Peyer's patch (tissue), 4 donors: ENCODE data around the gene HRH3. TPM values are rescaled to one million over a fixed set of nuclear protein-coding genes. Genes with fewer than 3 reads are reported as not detected.

ENCODE experiments used
- DNase-seq, 3 donors: peaks; one replicate each; pipeline ENCODE4 v3.0.0-alpha.2; 2017 to 2019
- H3K27ac ChIP-seq, 4 donors: fragments of 200-600 bp; sonication (generic); one replicate each; pipeline ENCODE4 v1.5.1; 2016 to 2019
- H3K27me3 ChIP-seq, 2 donors: fragments of 200-600 bp; sonication (generic); one replicate each; pipeline ENCODE4 v1.5.1; 2019
- H3K36me3 ChIP-seq, 3 donors: fragments of 200-600 bp; sonication (generic); one replicate each; pipeline ENCODE4 v1.5.1; 2016 to 2019
- H3K4me1 ChIP-seq, 4 donors: fragments of 200-600 bp; sonication (generic); one replicate each; pipeline ENCODE4 v1.5.1; 2016 to 2019
- H3K4me3 ChIP-seq, 4 donors: fragments of 200-600 bp; sonication (generic); 1 replicate in 3 of 4; 2 replicates in 1 of 4; pipeline ENCODE4 v1.5.1; 2016 to 2019; ENCODE audit warnings: mild to moderate bottlenecking in 1 of 4
- H3K9me3 ChIP-seq, 4 donors: fragments of 200-600 bp; sonication (generic); one replicate each; pipeline ENCODE4 v1.5.1; 2016 to 2019; ENCODE audit warnings: mild to moderate bottlenecking in 1 of 4
- POLR2A ChIP-seq, 2 donors: fragments of 450-650 bp; IDR thresholded peaks; one replicate each; pipeline ENCODE4 v1.5.1; 2017; ENCODE audit warnings: antibody characterized with exemption in 2 of 2, mild to moderate bottlenecking in 2 of 2, moderate library complexity in 2 of 2
- total RNA-seq, 4 donors: library from RNA; depleted of rRNA; stranded (reverse); fragments of >200 nt; gene quantifications; one replicate each; pipeline ENCODE4 v1.1.0, GENCODE V29; 2016
- TF ChIP-seq, protein P1 (sequence below), 6 experiments: fragments of 450-650 bp in 4 of 6; fragments of 200-600 bp in 2 of 6; sonication (generic) in 1 of 6; IDR thresholded peaks; one replicate each; pipeline ENCODE4 v1.5.1; 2017 to 2019; ENCODE audit warnings: antibody characterized with exemption in 6 of 6, mild to moderate bottlenecking in 3 of 6, moderate library complexity in 1 of 6

HRH3 gene
- total RNA-seq, 4 donors from 2014 or later, result 0.27 TPM; not detected in 3

GRCh38 chr20:62202083-62202395 lies 18.0 kb downstream of the HRH3 start:
- Histone ChIP-seq H3K27me3 (no peaks in the 10 kb centered on the region), H3K4me3 (no peak overlapping the region), H3K9me3 (no peaks in the 10 kb centered on the region), H3K36me3 (peaks cover 0 to 57% (median 0%) of the 10 kb centered on the region in 3 donors), H3K4me1 (peaks cover 0 to 19% (median 0%) of the 10 kb centered on the region in 4 donors), H3K27ac (peak overlapping the region in 1 of 4 donors; percentile 74)
- TF ChIP-seq, protein P1, sequence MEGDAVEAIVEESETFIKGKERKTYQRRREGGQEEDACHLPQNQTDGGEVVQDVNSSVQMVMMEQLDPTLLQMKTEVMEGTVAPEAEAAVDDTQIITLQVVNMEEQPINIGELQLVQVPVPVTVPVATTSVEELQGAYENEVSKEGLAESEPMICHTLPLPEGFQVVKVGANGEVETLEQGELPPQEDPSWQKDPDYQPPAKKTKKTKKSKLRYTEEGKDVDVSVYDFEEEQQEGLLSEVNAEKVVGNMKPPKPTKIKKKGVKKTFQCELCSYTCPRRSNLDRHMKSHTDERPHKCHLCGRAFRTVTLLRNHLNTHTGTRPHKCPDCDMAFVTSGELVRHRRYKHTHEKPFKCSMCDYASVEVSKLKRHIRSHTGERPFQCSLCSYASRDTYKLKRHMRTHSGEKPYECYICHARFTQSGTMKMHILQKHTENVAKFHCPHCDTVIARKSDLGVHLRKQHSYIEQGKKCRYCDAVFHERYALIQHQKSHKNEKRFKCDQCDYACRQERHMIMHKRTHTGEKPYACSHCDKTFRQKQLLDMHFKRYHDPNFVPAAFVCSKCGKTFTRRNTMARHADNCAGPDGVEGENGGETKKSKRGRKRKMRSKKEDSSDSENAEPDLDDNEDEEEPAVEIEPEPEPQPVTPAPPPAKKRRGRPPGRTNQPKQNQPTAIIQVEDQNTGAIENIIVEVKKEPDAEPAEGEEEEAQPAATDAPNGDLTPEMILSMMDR (IDR thresholded peaks at IDR 0.05), result no peak
- no peak for TF ChIP-seq POLR2A (IDR thresholded peaks at IDR 0.05)
- peak in 1 of 3 donors; percentile 20 for DNase-seq

DNA sequence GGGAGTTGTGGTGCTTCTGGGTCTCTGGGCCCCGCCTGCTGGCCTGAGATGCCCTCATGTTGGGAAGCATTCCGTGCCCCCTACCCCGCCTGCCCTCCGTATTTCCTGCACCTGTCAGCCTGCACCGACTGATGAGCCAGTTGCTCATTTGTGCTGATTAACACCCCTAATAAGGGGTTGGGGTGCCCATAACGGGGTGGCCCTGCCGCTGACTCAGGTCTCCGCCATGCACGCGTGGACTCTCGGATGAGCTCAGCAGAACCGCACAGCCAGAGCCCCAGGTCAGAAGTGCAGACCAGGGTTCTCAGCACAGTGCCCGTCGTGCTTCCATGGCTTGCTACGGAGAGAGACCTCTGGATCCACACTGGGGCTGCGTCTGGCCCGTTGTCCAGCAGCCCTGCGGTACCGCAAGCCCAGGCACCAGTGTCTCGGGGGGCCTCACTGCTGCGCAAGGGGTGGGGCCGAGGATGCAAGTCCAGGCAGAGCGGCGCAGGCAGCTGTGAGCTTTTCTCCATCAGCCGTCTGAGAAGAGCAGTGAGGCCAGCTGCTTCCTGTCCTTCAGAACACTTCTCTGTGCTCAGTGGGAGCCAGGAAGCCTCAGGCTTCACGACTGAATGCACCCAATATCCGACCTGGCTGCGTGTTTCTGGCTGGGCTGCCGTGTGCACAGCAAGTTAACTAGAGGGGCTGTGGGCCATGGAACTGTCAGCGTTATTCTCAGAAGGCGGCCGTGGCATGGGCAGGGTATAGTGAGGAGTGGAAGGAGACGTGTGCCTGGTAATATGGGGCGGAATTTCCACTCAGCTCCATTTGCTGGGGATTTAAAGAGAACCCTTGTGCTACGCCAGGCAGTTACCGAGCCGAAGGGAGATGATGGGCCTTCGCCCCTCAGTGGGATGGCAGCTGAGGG lies 18.6 kb downstream of the HRH3 start:
- Histone ChIP-seq H3K9me3 (no peaks in the 10 kb centered on the region), H3K27me3 (no peaks in the 10 kb centered on the region), H3K36me3 (peaks cover 0 to 63% (median 0%) of the 10 kb centered on the region in 3 donors), H3K4me1 (peaks cover 0 to 19% (median 0%) of the 10 kb centered on the region in 4 donors), H3K27ac (peak overlapping the region in 1 of 4 donors; percentile 74), H3K4me3 (peak overlapping the region in 1 of 4 donors; percentile 15)
- peak; percentile 36 to 82 (median 75) for DNase-seq
- TF ChIP-seq POLR2A (IDR thresholded peaks at IDR 0.05), result no peak
- TF ChIP-seq, protein P1 (IDR thresholded peaks at IDR 0.05), result no peak

DNA sequence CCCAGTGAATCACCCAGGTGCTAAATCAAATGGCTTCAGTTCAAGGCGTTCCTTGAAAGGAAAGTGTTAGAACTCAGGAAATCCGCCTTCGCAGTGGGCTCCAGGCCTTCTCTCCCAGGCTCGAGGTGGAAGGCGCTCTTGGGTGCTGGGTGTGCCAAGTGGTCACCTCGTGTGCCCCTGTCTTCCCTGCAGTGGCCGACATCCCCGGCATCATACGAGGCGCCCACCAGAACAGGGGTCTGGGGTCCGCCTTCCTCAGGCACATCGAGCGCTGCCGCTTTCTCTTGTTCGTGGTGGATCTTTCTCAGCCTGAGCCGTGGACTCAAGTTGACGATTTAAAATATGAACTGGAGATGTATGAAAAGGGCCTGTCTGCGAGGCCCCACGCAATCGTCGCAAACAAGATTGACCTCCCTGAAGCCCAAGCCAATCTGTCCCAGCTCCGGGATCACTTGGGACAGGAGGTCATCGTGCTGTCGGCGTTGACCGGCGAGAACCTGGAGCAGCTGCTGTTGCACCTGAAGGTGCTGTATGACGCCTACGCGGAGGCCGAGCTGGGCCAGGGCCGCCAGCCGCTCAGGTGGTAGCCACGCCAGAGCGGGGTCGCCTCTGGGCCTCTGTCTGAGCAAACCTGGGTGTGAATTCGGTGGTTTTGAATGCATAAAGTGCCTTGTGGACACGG lies 19.4 kb downstream of the HRH3 start:
- Histone ChIP-seq H3K27me3 (no peaks in the 10 kb centered on the region), H3K4me1 (peaks cover 0 to 19% (median 0%) of the 10 kb centered on the region in 4 donors), H3K36me3 (peaks cover 0 to 69% (median 0%) of the 10 kb centered on the region in 3 donors), H3K9me3 (no peaks in the 10 kb centered on the region), H3K27ac (peak overlapping the region in 1 of 4 donors; percentile 74), H3K4me3 (no peak overlapping the region)
- TF ChIP-seq POLR2A (IDR thresholded peaks at IDR 0.05), result no peak
- TF ChIP-seq, protein P1 (IDR thresholded peaks at IDR 0.05), result no peak
- DNase-seq, result peak in 1 of 3 donors; percentile 31

- Histone ChIP-seq H3K4me1 (peaks cover 0 to 19% (median 0%) of the 10 kb centered on the region in 4 donors), H3K27ac (no peak overlapping the region), H3K27me3 (no peaks in the 10 kb centered on the region), H3K9me3 (no peaks in the 10 kb centered on the region), H3K36me3 (peaks cover 0 to 83% (median 0%) of the 10 kb centered on the region in 3 donors), H3K4me3 (no peak overlapping the region)
- no peak for TF ChIP-seq POLR2A (IDR thresholded peaks at IDR 0.05)
- TF ChIP-seq, protein P1 (IDR thresholded peaks at IDR 0.05), result no peak
- DNase-seq, result peak in 1 of 3 donors; percentile 15
Observed at GRCh38 chr20:62198931-62199330, 21.1 kb downstream of the HRH3 start.

GRCh38 chr20:62198496-62198895 lies 21.6 kb downstream of the HRH3 start:
- Histone ChIP-seq H3K36me3 (peaks cover 0 to 85% (median 0%) of the 10 kb centered on the region in 3 donors), H3K4me1 (peaks cover 0 to 19% (median 0%) of the 10 kb centered on the region in 4 donors), H3K27ac (no peak overlapping the region), H3K9me3 (no peaks in the 10 kb centered on the region), H3K27me3 (no peaks in the 10 kb centered on the region), H3K4me3 (no peak overlapping the region)
- TF ChIP-seq, protein P1 (IDR thresholded peaks at IDR 0.05), result no peak
- TF ChIP-seq POLR2A (IDR thresholded peaks at IDR 0.05), result no peak
- DNase-seq, result peak in 1 of 3 donors; percentile 9
